HG02623 (cell line): ENCODE data around the gene FBXL15.

ENCODE experiments used
- ATAC-seq: cut with Tn5 transposase; IDR thresholded peaks from one replicate; pipeline ENCODE4 v1.9.1; 2021; ENCODE audit warnings: moderate library complexity; ENCODE audit not compliant: unreplicated experiment

FBXL15 gene

DNA sequence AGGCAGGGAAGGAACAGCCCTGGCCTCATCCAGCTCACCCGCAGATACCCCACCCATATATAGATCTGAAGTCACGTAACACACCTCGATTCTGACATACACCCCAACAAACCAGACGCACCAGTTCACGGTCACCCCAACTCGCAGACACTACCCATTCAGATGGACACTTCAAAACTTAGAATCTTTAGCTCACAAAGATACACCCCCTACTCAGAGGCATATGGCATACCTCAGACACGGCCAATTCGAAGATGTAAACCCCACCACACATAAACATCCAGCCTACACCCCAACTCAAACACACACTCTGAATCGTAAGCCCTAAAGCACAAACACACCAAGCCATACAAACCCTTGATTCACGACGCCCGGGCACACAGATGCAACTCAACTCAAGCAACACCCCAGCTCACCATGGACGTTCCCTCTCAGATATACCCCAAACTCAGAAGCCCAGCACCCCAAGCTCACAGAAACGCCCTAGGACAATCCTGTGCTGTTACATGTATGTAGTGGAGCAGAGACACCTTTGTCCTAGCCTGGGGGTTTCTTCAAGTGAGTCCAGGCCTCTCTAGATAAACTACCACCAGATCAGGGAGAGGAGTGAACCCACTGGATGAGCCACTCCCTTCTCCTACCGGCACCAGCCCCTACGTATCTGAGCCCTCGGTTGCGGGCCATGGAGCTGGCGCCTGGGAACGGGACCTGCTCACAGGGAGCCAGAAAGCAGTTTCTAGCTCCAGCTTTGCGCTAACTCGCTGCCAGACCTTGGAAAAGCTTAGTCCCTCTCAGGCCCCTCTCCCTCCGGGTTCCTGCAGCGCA, 10.8 kb upstream of the FBXL15 start:
- no peak for ATAC-seq

DNA sequence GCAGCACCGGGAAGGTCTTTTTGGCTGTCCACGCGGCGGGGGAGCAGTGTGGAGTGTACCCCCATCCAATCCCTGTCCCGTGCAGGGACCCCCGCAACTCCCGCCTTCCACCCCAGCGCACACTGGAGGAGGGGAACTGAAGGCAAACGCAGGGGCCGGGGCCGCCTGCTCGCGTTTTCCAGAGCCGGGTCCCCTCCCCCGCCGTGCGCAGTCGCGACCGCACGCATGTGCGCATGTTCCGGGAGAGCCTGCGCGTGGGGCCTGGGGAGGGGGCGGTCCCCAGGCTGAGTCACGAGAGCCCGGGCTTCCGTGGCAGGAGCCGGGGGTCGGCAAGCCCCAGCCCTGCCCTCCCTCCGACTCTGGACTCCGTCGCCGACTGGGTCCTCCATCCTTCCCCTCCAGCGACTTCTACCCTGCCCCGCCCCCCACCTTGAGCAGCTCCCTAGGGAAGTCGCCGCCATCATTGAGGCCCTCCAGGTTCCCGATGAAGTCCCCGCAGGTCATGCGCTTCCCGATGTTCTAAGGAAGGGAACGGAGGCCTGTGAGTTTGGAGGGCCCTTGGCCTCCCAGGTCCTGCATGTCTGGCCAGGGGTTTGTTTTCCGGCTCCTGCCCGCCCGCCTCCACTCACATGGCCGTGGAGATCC, 10.1 kb upstream of the FBXL15 start:
- no peak for ATAC-seq

DNA sequence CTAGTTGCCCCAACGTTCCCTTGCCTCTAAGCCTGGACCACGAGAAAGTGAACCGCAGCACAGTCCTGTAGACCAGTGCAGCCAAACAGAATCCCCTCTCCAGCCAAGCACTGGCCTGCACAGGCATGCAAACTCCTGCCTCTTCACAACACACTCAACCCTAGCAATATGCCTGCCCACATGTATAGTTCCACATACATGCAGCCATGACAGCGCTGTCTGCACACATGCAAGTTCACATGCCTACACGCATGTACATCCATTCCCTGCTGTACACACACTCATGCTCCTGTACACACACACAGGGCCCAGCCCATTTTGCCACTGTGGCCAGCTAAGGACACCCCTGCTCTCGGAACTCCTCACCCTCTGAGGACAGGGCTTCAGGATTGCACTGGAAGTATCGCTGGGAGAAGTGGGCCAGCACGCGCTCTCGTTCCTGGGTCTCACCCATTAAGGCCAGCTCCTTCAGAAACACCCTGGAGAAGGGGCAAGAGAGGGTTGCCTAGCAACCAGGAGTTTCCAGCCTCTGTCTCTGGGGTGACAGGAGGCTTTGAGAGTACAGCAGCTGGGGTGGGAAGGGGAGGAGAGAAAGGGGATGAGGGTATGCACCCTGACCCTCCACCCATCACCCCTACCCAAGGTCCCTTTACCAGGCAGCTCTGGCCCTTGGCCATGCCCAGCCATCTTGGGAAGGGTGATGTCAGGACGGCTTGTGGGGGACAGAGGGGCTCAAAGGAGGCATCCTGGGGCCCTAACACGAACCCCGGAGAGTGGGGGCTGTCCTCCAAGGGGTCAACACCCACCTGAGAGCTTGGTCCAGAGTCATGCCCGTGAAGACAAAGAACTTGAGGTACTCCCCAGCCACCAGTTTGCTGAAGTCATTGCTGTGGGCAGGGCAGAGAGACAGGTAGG, 9.0 kb upstream of the FBXL15 start:
- no peak for ATAC-seq

GRCh38 chr10:102412293-102412692, 8.3 kb upstream of the FBXL15 start:
- ATAC-seq: no peak

- no peak for ATAC-seq
Measured at GRCh38 chr10:102413053-102413705, 7.5 kb upstream of the FBXL15 start.

DNA sequence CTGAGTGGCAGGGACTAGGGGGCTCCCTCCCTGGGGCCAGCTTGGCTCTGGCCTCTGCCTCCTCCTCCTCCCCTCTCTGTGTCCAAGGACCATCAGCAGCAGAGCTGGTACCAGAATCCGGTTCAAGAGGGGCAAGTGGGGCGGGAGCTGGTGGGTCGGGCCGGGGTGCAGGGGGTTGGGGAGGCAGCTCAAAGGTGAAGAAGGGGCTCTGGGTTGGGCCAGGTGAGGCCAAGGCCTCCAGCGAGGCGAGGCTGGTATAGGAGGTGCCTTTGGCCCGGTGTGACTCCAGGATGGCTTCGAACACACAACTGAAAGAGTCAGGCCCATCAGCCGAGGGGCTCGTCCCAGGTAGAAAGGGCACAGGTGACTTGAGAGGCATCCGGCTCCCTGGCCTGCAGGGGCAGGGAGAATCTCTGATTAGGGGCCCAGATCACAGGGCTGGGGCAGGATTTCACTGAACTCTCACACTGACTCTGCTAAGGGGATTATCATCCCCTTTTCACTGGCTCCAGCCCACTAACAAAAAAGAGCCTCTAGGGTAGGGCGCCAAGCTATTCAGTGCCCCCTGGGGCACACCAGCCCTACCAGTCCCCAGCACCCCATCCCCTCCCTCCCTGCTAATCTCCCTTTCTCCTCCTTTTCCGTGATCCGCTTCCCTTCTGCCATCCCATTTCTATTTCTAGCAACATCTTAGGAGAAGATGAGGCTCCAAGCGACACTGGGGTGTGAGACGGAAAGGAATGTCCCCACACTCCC, 6.7 kb upstream of the FBXL15 start:
- ATAC-seq: no peak

DNA sequence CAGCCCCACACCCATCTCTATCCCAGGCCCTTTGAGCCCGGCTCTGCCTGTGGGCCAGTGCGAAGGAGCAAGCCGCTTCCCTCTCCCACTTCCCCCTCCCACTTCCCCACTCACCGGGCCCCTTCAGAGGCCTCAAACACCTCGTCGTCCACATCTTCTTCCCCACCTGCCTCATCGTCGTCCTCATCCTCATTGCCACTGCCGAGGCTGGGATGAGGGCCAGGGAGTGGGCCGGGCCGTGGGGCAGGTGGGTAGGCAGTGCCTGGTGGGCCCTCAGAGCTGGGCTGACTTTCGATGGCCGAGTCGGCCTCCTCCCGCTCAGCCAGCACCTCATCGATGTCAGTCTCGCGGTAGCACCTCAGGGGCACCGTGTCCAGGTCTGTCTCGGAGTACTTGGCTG, 5.9 kb upstream of the FBXL15 start:
- ATAC-seq: no peak

GRCh38 chr10:102416283-102416682, 4.4 kb upstream of the FBXL15 start:
- no peak for ATAC-seq

DNA sequence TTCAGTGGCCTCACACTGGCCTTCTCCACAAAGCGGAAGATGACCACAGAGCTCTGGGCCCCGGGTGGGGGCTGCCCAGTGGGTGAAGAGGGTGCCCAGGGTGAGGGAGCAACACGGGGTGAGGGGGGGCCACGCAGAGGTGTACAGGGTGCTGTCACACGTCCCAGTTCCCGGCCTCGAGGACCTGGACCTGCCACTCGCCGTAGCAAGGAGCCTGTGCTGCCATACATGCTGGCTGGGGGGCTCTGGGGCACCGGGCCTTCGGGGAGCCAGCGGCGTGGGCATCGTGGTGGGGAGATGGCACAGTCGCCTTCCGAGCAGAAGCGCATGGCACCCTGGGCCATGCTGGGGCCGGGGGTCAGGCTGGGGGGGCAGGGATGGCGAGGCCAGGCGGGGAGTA, 3.9 kb upstream of the FBXL15 start:
- no peak for ATAC-seq

GRCh38 chr10:102418622-102419268, 1.9 kb upstream of the FBXL15 start, which contains the start of gene PSD:
Gene PSD, minus strand, starts transcription at chr10:102418785. Its CDS starts 1,747 bp downstream, at chr10:102417038.
- no peak for ATAC-seq

DNA sequence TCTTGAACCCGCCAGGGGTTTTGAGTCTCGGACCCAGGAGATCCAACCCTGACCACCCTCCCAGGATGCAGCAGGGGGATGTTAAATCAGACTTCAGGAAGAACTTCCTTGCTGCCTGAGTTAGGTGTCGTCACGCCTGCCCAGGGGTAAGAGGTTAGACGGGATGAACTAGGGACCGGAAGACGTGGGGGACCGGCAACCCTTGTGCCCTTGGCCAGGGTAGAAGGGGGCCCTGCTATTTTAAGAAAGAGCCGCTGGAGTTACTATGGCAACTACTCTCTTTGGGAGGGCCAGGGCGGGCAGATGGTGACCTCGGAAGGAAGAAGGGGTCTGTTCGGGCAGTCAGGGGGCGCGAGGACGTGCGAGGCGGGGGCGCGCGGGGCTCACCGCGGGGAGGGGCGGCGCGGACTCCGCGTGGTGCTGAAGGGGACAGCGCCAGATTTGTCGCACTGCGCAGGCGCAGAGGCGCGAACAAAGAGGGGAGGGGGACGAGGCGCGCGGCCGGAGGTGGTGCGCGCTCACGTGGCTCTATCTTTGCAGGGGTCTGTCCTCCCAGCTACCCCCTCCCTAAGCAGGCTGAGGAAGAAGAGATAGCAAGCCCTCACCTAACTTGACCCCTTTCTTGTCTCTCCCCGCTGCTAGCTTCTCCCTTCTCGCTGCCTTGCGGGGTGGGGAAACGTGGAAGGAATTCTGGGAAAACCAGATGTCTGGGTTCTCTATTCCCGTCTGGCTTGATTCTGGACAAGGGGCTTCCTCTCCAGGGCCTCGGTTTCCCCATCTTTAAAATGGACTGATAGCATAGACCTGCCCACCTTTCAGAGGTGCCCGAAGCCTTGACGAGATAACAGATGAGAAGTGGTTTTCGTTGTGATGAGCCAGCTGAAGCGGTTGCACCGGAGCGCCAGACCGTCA, 1.1 kb upstream of the FBXL15 start:
- no peak for ATAC-seq

GRCh38 chr10:102420181-102420713, 389 bp upstream of the FBXL15 start:
- no peak for ATAC-seq

DNA sequence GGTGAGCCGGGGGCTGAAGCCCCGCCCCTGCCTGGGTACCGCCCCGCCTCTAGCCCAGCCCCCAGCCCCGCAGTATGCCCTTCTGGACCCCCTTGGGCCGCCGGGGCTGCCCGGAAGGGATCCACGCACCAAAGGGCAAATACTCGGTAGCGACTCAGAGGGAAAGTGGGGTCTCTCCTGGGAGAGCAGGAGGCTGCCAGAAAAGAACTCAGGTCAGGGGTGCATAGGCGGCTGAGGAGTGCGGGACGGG, 796 bp downstream of the FBXL15 start:
- no peak for ATAC-seq

GRCh38 chr10:102421757-102422512, 1.3 kb downstream of the FBXL15 start:
- no peak for ATAC-seq

- no peak for ATAC-seq
Measured at GRCh38 chr10:102422545-102423129, 2.0 kb downstream of the FBXL15 start.

- ATAC-seq: no peak
Measured at GRCh38 chr10:102423372-102423968, 2.8 kb downstream of the FBXL15 start.

GRCh38 chr10:102424145-102424544, 3.5 kb downstream of the FBXL15 start:
- no peak for ATAC-seq
